ENCODE results near the gene CEP170B. TPM values are rescaled to one million over a fixed set of nuclear protein-coding genes. Genes with fewer than 3 reads are reported as not detected.

Gene CEP170B
- polyA plus RNA-seq, 2 of the 4 experiments (the other 2 are of a cell fraction): 4.5 to 13.5 TPM

DNA sequence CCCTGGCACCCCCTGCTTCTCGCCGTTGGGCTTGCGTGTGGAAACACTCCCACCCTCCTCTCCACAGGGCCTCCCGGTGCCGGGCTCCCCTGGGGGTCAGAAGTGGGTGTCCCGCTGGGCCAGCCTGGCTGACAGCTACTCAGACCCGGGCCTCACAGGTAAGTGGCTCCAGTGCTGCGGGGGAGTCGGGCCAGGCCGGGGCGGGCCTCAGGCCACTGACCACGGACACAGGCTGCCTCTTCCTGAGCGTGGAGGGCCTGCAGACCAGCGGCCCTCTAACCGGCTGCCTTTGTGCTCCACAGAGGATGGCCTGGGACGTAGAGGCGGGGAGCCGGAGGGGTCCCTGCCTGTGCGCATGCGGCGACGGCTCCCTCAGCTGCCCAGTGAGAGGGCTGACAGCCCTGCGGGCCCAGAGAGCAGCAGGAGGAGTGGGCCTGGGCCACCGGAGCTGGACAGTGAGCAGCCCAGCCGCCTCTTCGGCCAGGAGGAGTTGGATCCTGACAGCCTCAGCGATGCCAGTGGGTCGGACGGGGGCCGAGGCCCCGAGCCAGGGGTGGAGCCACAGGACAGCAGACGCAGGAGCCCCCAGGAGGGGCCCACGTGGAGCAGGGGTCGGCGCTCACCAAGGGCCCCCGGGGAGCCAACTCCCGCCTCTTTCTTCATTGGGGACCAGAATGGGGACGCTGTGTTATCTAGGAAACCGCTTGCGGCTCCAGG lies 21.1 kb downstream of the CEP170B start (continued):
- TF ChIP-seq, protein P1, sequence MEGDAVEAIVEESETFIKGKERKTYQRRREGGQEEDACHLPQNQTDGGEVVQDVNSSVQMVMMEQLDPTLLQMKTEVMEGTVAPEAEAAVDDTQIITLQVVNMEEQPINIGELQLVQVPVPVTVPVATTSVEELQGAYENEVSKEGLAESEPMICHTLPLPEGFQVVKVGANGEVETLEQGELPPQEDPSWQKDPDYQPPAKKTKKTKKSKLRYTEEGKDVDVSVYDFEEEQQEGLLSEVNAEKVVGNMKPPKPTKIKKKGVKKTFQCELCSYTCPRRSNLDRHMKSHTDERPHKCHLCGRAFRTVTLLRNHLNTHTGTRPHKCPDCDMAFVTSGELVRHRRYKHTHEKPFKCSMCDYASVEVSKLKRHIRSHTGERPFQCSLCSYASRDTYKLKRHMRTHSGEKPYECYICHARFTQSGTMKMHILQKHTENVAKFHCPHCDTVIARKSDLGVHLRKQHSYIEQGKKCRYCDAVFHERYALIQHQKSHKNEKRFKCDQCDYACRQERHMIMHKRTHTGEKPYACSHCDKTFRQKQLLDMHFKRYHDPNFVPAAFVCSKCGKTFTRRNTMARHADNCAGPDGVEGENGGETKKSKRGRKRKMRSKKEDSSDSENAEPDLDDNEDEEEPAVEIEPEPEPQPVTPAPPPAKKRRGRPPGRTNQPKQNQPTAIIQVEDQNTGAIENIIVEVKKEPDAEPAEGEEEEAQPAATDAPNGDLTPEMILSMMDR (IDR thresholded peaks at IDR 0.05): no peak
- no peak for TF ChIP-seq FOXS1 (CRISPR knock-in tag; IDR thresholded peaks at IDR 0.05)
- no peak for TF ChIP-seq TFCP2L1 (CRISPR knock-in tag; IDR thresholded peaks at IDR 0.05)
- no peak for TF ChIP-seq HOXA7 (CRISPR knock-in tag; IDR thresholded peaks at IDR 0.05)
- no peak for TF ChIP-seq HDAC2 (IDR thresholded peaks at IDR 0.05)

DNA sequence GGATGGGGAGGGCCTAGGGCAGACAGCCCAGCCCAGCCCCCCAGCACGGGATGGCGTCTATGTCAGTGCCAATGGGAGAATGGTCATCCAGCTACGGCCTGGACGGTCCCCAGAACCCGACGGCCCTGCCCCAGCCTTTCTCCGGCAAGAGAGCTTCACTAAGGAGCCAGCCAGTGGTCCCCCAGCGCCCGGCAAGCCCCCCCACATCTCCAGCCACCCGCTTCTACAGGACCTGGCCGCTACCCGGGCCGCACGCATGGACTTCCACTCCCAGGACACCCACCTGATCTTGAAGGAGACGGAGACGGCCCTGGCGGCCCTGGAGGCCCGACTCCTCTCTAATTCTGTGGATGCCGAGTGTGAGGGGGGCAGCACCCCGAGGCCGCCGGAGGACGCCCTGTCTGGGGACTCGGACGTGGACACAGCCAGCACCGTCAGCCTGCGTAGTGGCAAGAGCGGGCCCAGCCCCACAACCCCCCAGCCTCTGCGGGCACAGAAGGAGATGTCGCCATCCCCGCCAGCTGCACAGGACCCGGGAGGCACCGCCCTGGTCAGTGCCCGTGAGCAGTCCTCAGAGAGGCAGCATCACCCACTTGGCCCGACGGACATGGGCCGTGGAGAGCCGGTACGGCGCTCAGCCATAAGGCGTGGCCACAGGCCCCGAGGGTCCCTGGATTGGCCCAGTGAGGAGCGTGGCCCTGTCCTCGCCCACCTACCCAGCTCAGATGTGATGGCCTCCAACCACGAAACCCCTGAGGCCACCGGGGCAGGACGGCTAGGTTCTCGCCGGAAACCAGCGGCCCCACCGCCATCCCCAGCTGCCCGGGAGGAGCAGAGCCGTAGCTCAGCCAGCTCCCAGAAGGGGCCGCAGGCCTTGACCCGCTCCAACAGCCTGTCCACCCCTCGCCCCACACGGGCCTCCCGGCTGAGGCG lies 21.9 kb downstream of the CEP170B start:
- ATAC-seq: no peak
- H3K4me2 ChIP-seq: no peak overlapping the region
- no peak for DNase-seq (ENCODE audit: low read depth in 1 of 2, low spot score in 1 of 2)
- no peak overlapping the region for H3K27ac ChIP-seq
- FAIRE-seq: no peak
- ChIA-PET POLR2A (no interaction called here), CTCF (interaction anchor here (0.9 to 2.6 kb wide), 3 partner anchors 9 to 159 kb away, joined by 3 to 15 read pairs (median 3); no protein-coding TSS in a partner anchor)
- H3K4me3 ChIP-seq: no peak overlapping the region
- no peaks in the 10 kb centered on the region for H3K9me3 ChIP-seq
- peaks cover 7% of the 10 kb centered on the region; the same call in 1 of the 3 replicates for H3K4me1 ChIP-seq
- 93% methylated on average over 39 of the region's 59 CpGs for WGBS (ENCODE audit: missing lambda C conversion rate)
- no peak for TF ChIP-seq ESRRA (IDR thresholded peaks at IDR 0.05; ENCODE audit: borderline replicate concordance, low read length)

DNA sequence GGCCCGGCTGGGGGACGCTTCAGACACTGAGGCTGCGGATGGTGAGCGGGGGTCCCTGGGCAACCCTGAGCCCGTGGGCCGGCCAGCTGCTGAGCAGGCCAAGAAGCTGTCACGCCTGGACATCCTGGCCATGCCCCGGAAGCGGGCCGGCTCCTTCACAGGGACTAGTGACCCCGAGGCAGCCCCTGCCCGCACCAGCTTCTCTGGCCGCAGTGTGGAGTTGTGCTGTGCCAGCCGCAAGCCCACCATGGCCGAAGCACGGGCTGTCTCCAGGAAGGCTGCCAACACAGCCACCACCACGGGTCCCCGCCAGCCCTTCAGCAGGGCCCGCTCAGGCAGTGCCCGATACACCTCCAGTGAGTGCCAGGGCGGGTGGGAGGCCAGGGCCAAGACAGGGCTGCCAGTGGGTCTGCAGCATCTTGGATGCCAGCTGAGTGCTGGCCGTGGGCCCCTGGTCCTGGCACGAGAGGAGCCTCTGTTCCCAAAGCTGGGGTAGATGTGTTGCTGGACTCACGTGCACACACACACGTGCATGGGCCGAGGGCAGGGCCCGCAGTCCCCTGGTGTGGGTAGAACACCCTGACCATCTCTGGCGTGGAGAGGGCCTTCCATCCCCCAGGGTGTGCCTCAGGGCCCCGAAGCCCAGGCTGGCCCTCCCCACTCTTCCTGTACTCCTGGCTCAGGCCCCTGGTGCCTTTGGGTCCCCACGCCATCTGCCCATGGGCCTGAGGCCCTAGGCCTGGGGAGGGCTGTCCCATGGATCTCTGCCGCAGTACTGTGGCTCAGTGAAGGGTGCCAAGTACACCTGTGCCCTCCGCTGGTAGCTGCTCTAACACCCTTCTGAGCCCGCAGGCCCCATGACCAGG lies 22.8 kb downstream of the CEP170B start:
- Histone ChIP-seq H3K9me3 (no peaks in the 10 kb centered on the region), H3K4me3 (no peak overlapping the region), H3K27ac (no peak overlapping the region), H3K4me2 (no peak overlapping the region), H3K4me1 (no peaks in the 10 kb centered on the region)
- CTCF ChIA-PET: interaction anchor here (0.9 to 2.6 kb wide), 3 partner anchors 8 to 158 kb away, joined by 3 to 15 read pairs (median 3); no protein-coding TSS in a partner anchor
- ATAC-seq (no peak), DNase-seq (ENCODE audit: low read depth in 1 of 2, low spot score in 1 of 2) (no peak), FAIRE-seq (no peak)
- 95% methylated on average over 15 of the region's 33 CpGs for WGBS (ENCODE audit: missing lambda C conversion rate)
- POLR2A ChIA-PET: no interaction called here
- TF ChIP-seq CEBPB (IDR thresholded peaks at IDR 0.05): no peak
- no peak for TF ChIP-seq TFCP2L1 (CRISPR knock-in tag; IDR thresholded peaks at IDR 0.05)
- no peak for TF ChIP-seq JUNB (IDR thresholded peaks at IDR 0.05)
- TF ChIP-seq RCOR1 (IDR thresholded peaks at IDR 0.05; ENCODE audit: low read depth, low read length): no peak
- no peak for TF ChIP-seq SREBF2 (IDR thresholded peaks at IDR 0.05)
- no peak for TF ChIP-seq ZNF302 (CRISPR knock-in tag; IDR thresholded peaks at IDR 0.05)
- TF ChIP-seq HOXB5 (CRISPR knock-in tag; IDR thresholded peaks at IDR 0.05): no peak
- TF ChIP-seq POLR2AphosphoS2 (conservative IDR thresholded peaks at IDR 0.05; ENCODE audit: low read length): no peak
- TF ChIP-seq MYC (IDR thresholded peaks at IDR 0.05; ENCODE audit: borderline replicate concordance, low read length): no peak
- no peak for TF ChIP-seq RAD21 (conservative IDR thresholded peaks at IDR 0.05 in 1 of 2, IDR thresholded peaks at IDR 0.05 in 1 of 2)
- TF ChIP-seq CHD4 (IDR thresholded peaks at IDR 0.05; ENCODE audit: borderline replicate concordance): no peak
- TF ChIP-seq, protein P2, sequence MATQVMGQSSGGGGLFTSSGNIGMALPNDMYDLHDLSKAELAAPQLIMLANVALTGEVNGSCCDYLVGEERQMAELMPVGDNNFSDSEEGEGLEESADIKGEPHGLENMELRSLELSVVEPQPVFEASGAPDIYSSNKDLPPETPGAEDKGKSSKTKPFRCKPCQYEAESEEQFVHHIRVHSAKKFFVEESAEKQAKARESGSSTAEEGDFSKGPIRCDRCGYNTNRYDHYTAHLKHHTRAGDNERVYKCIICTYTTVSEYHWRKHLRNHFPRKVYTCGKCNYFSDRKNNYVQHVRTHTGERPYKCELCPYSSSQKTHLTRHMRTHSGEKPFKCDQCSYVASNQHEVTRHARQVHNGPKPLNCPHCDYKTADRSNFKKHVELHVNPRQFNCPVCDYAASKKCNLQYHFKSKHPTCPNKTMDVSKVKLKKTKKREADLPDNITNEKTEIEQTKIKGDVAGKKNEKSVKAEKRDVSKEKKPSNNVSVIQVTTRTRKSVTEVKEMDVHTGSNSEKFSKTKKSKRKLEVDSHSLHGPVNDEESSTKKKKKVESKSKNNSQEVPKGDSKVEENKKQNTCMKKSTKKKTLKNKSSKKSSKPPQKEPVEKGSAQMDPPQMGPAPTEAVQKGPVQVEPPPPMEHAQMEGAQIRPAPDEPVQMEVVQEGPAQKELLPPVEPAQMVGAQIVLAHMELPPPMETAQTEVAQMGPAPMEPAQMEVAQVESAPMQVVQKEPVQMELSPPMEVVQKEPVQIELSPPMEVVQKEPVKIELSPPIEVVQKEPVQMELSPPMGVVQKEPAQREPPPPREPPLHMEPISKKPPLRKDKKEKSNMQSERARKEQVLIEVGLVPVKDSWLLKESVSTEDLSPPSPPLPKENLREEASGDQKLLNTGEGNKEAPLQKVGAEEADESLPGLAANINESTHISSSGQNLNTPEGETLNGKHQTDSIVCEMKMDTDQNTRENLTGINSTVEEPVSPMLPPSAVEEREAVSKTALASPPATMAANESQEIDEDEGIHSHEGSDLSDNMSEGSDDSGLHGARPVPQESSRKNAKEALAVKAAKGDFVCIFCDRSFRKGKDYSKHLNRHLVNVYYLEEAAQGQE (IDR thresholded peaks at IDR 0.05): no peak
- TF ChIP-seq ESRRA (IDR thresholded peaks at IDR 0.05; ENCODE audit: borderline replicate concordance, low read length): no peak
